HG03066 (cell line): ENCODE results near the gene HPGD.

Source experiments
- ATAC-seq: cut with Tn5 transposase; IDR thresholded peaks from one replicate; pipeline ENCODE4 v1.9.1; 2021; ENCODE audit warnings: low read depth; ENCODE audit not compliant: unreplicated experiment

The HPGD gene

GRCh38 chr4:174483792-174484191 is 38.5 kb downstream of the HPGD start:
- no peak for ATAC-seq

- ATAC-seq: no peak
These were observed 43.1 kb downstream of the HPGD start for GRCh38 chr4:174479140-174479539.

DNA sequence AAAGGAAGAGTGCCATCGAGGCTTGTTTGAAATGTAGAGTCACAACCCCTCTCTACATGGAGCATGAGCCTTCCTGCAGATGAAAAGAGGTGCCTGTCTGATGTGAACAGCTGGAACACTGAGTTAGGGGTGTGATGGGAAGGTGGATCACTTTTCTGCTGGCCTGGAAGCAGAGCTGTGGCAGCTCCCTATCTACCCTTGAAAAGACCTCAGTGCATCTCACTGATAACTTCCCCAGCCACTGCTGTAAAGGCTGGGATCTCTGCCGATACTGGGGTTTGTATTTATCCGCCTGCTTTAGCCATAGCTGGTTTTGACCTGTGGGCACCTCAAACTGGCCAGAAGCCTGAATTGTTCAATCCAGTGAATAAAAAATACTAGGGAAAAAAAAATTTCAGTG is 46.8 kb downstream of the HPGD start:
- no peak for ATAC-seq

DNA sequence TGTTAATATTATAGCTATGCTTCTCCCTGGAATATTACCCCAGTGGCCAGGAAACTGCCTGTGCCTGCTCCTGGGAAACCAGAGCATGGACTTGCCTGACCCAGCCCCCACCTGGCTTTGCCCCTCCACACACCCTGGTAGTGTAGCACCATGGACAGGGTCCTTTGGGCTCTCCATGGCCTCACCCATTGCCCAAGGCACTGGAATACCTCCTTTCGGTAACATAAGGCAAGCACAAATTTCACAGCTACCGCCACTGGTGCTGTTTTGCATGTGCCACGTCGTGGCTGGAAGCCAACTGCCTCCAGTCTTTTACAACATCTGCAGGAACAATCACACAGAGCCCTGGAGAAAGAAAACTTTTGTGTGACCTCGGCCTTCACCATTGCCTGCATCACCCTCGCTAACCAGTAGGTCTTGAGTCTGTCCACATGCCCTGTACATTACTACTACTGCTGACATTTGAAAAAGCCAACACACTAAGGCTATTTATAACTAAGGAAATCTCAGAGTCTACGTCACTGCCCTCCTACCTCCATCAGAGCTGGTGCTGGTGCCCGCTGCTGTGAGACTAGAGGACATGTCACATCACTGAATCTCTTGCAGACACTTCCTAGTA is 47.7 kb downstream of the HPGD start:
- no peak for ATAC-seq

DNA sequence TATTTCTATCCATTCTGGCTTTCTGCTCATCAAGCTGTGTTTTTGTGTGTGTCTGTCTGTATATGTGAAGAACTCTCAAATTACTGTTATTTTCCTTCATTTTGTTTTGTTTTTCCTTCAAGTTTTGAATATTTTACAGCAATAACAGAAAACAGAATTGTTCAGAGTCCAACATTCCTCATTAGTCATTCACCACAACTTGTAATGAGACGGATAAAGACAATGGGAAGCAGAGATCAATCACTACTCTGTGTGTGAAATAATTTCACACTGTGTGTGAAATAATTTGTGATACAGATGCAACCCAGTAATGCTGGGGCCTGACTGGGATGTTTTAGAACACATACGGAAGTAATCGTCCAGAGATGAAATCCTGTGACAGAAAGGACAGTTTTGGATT is 55.2 kb downstream of the HPGD start:
- no peak for ATAC-seq

GRCh38 chr4:174464949-174465348 is 57.3 kb downstream of the HPGD start:
- ATAC-seq: no peak

DNA sequence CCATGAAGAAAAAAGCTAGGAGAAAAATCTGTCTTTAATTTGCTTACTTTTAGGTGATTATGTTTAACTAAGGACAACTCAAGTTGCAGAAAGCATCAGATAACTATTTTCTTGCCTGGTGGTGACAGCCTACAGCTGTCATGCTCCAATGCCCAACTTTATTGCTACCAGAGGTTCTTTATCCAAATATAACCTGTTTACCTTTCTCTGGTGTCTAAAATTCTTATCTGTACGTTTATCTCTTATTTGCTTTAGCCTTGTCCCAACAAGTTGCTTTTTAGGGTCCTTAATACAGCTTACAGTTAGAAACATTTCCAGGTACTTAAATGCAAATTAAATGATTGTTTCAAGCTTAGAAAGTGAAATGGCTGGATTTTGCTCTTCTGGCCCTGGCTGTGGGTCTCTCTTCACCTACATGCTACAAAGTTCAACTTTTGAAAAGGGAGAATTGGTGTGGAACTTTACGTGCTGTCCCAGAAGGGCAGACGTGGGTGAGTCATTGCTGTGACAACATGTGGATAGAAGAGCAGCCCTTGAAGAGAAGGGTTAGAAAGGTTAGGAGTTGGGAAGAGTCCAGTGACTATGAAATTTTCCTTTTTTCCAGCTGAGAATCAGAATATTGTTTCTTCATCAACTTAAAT is 60.7 kb downstream of the HPGD start:
- no peak for ATAC-seq

GRCh38 chr4:174460684-174461083 is 61.6 kb downstream of the HPGD start:
- no peak for ATAC-seq

DNA sequence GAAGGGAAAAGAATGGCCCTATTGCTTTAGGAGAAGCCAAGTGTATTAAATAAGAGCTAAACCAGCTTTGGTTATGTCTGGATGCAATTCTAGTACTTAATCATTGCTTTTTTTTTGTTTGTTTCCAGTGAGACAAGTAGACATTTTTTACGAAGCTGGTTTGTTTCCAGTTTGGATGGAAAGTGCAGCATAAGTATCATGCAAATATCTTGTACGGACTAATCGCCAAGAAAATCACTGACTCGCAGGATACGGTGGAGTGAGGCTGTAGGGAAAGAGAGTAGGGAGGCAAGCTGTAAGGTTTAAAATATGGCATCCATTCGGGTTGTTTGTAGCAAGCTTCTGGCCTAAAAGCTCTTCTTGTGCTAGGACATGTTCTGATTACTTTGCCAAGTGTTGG is 64.8 kb downstream of the HPGD start:
- no peak for ATAC-seq

- no peak for ATAC-seq
These were observed 67.3 kb downstream of the HPGD start for GRCh38 chr4:174454815-174455473.

GRCh38 chr4:174451718-174452296 is 70.5 kb downstream of the HPGD start:
- ATAC-seq: no peak

GRCh38 chr4:174450786-174451125 is 71.5 kb downstream of the HPGD start:
- no peak for ATAC-seq

DNA sequence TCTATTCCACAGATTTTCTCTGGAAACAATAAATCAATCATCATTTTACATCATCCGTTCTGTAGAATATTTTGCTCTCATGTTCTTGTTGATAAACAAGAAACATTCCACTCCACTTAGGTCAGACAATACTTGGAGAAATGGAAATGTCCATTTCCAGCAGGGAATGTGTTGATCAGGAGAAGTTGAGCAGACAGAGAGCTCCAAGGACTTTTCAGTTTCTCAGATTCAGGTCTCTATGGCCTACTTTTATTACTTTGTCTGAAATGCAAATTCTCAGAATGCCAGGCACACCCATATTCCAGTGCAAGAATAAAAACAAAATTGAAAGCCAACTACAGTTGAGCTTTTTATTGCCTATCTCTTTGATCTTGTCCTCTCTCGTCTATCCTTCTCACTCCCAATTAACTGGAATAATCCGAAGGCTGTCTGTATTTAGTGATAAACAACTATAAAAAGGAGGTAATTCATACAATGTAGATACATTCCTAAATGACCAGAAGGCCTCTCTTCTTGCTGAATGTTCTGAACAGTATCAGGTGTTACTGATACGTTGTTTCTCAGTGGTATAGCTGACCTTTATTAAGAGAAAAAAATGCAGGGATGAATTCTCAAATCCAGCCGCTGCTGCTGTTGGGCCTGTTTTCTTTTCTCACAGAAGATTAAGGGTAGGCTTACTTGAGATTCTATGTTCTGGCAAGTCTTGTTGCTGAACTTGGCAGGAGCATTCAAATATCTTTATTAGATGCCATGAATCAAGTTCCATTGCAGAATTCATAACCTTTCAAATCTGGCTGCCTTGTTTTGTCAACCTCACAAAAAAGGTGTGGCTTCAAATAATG is 72.1 kb downstream of the HPGD start:
- ATAC-seq: no peak

GRCh38 chr4:174449152-174449551 is 73.1 kb downstream of the HPGD start:
- ATAC-seq: no peak

DNA sequence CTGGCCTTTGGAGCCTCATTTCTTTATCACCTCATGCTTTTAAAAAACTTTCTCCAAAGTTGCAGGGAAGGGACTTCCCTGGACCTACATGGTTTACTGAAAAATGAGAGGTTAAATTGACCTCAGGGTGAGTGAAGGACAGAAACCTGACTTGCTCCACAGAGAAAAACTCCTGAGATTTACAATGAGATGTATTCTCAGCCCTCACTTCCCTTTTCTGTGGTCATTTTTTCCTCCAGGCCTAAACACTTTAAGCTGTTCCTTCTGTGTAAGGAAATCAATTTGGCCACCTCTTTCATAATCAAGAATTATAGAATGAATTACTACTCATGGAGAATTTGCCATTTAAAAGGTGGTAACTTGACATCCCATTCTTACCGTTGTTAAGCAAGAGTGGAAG is 77.9 kb downstream of the HPGD start:
- ATAC-seq: no peak
